ENCODE data around the gene TMEM128.
"Not testable (repeated sequence)": the region's sequence is repeated elsewhere in the genome, so short reads cannot be mapped to it uniquely, and the experiment has no call there.

The TMEM128 gene

GRCh38 chr4:4249866-4250265, 1.8 kb upstream of the TMEM128 start:
- Histone ChIP-seq H3K4me1 (ENCODE audit: control insufficient read depth in 2 of 2, insufficient read depth in 1 of 2, low read depth in 1 of 2, low read length in 2 of 2) (peaks cover 5 to 8% of the 10 kb centered on the region in 2 donors), H3K18ac (ENCODE audit: low read length) (no peak overlapping the region), H3K4me3 (ENCODE audit: low read length in 2 of 2) (no peak overlapping the region), H4K8ac (ENCODE audit: low read depth, low read length) (no peak overlapping the region), H3K9me3 (replicated peaks in 1 of 2; ENCODE audit: control insufficient read depth in 2 of 2, insufficient read depth in 1 of 2, low read depth in 1 of 2, low read length in 2 of 2) (no peaks in the 10 kb centered on the region), H2BK5ac (ENCODE audit: low read length) (no peak overlapping the region), H2BK15ac (ENCODE audit: low read length) (no peak overlapping the region), H3K4ac (ENCODE audit: low read length) (no peak overlapping the region), H2BK12ac (ENCODE audit: low read length) (no peak overlapping the region), H3K27ac (replicated peaks; ENCODE audit: low read length) (no peak overlapping the region), H3K4me2 (ENCODE audit: insufficient read depth, low read length, poor library complexity, severe bottlenecking) (no peak overlapping the region), H3K79me1 (ENCODE audit: low read depth, low read length) (peaks cover 3% of the 10 kb centered on the region), H4K91ac (ENCODE audit: low read depth, low read length, poor library complexity) (no peak overlapping the region), H3K36me3 (replicated peaks in 1 of 2; ENCODE audit: control insufficient read depth in 2 of 2, insufficient read depth in 2 of 2, low read length in 2 of 2) (peaks cover 5 to 16% of the 10 kb centered on the region in 2 donors), H3K14ac (ENCODE audit: low read length) (no peak overlapping the region), H3K9ac (ENCODE audit: low read depth, low read length, poor library complexity) (no peak overlapping the region), H2AK5ac (ENCODE audit: low read depth, low read length) (no peak overlapping the region), H3K27me3 (ENCODE audit: control insufficient read depth in 3 of 3, insufficient read depth in 3 of 3, low read depth in 1 of 3, low read length in 3 of 3) (peaks cover 0 to 5% (median 0%) of the 10 kb centered on the region in 3 experiments), H2BK120ac (ENCODE audit: low read depth, low read length) (no peak overlapping the region), H3K23ac (ENCODE audit: low read depth, low read length, poor library complexity) (no peak overlapping the region), H2AFZ (ENCODE audit: low read length) (peak overlapping the region; percentile 61)
- no peak for DNase-seq (ENCODE audit: low spot score)
- WGBS, 2 donors (ENCODE audit: extremely low coverage in 2 of 2, insufficient read length in 2 of 2, insufficient replicate concordance in 1 of 2), result no CpG with 5 or more reads among the region's 8 CpGs

GRCh38 chr4:4249342-4249741, 1.3 kb upstream of the TMEM128 start:
- not testable (repeated sequence) for H2BK12ac ChIP-seq (ENCODE audit: low read length); H2BK15ac ChIP-seq (ENCODE audit: low read length); H3K79me1 ChIP-seq (ENCODE audit: low read depth, low read length); H3K4ac ChIP-seq (ENCODE audit: low read length); H3K27me3 ChIP-seq (ENCODE audit: control insufficient read depth in 3 of 3, insufficient read depth in 3 of 3, low read depth in 1 of 3, low read length in 3 of 3); DNase-seq (ENCODE audit: low spot score); H2BK5ac ChIP-seq (ENCODE audit: low read length); H3K4me2 ChIP-seq (ENCODE audit: insufficient read depth, low read length, poor library complexity, severe bottlenecking); H3K23ac ChIP-seq (ENCODE audit: low read depth, low read length, poor library complexity); H2AK5ac ChIP-seq (ENCODE audit: low read depth, low read length); H4K91ac ChIP-seq (ENCODE audit: low read depth, low read length, poor library complexity); H2BK120ac ChIP-seq (ENCODE audit: low read depth, low read length); H3K4me3 ChIP-seq (ENCODE audit: low read length in 2 of 2); H3K18ac ChIP-seq (ENCODE audit: low read length); H4K8ac ChIP-seq (ENCODE audit: low read depth, low read length); H3K4me1 ChIP-seq (ENCODE audit: control insufficient read depth in 2 of 2, insufficient read depth in 1 of 2, low read depth in 1 of 2, low read length in 2 of 2); H3K27ac ChIP-seq (replicated peaks; ENCODE audit: low read length); H3K9ac ChIP-seq (ENCODE audit: low read depth, low read length, poor library complexity); H3K9me3 ChIP-seq (replicated peaks in 1 of 2; ENCODE audit: control insufficient read depth in 2 of 2, insufficient read depth in 1 of 2, low read depth in 1 of 2, low read length in 2 of 2); H3K14ac ChIP-seq (ENCODE audit: low read length)
- WGBS, 2 donors (ENCODE audit: extremely low coverage in 2 of 2, insufficient read length in 2 of 2, insufficient replicate concordance in 1 of 2), result no CpG with 5 or more reads among the region's 15 CpGs
- Histone ChIP-seq H3K36me3 (replicated peaks in 1 of 2; ENCODE audit: control insufficient read depth in 2 of 2, insufficient read depth in 2 of 2, low read length in 2 of 2) (peaks cover 10 to 21% of the 10 kb centered on the region in 2 donors), H2AFZ (ENCODE audit: low read length) (peak overlapping the region; percentile 95)

- Histone ChIP-seq H2AFZ (ENCODE audit: low read length) (peak overlapping the region; percentile 95), H3K14ac (ENCODE audit: low read length) (no peak overlapping the region), H3K4ac (ENCODE audit: low read length) (no peak overlapping the region), H2BK120ac (ENCODE audit: low read depth, low read length) (no peak overlapping the region), H3K18ac (ENCODE audit: low read length) (no peak overlapping the region), H3K4me1 (ENCODE audit: control insufficient read depth in 2 of 2, insufficient read depth in 1 of 2, low read depth in 1 of 2, low read length in 2 of 2) (peaks cover 5 to 8% of the 10 kb centered on the region in 2 donors), H3K27me3 (ENCODE audit: control insufficient read depth in 3 of 3, insufficient read depth in 3 of 3, low read depth in 1 of 3, low read length in 3 of 3) (peaks cover 0 to 4% (median 0%) of the 10 kb centered on the region in 3 experiments), H2BK12ac (ENCODE audit: low read length) (no peak overlapping the region), H2BK5ac (ENCODE audit: low read length) (no peak overlapping the region), H3K4me3 (ENCODE audit: low read length in 2 of 2) (peak overlapping the region; percentile 71 to 95), H3K9ac (ENCODE audit: low read depth, low read length, poor library complexity) (no peak overlapping the region), H2AK5ac (ENCODE audit: low read depth, low read length) (no peak overlapping the region), H3K79me1 (ENCODE audit: low read depth, low read length) (peaks cover 3% of the 10 kb centered on the region), H4K91ac (ENCODE audit: low read depth, low read length, poor library complexity) (no peak overlapping the region), H3K9me3 (replicated peaks in 1 of 2; ENCODE audit: control insufficient read depth in 2 of 2, insufficient read depth in 1 of 2, low read depth in 1 of 2, low read length in 2 of 2) (no peaks in the 10 kb centered on the region), H3K23ac (ENCODE audit: low read depth, low read length, poor library complexity) (no peak overlapping the region), H2BK15ac (ENCODE audit: low read length) (no peak overlapping the region), H3K4me2 (ENCODE audit: insufficient read depth, low read length, poor library complexity, severe bottlenecking) (peak overlapping the region; percentile 75), H4K8ac (ENCODE audit: low read depth, low read length) (no peak overlapping the region), H3K27ac (replicated peaks; ENCODE audit: low read length) (peak overlapping the region; percentile 85), H3K36me3 (replicated peaks in 1 of 2; ENCODE audit: control insufficient read depth in 2 of 2, insufficient read depth in 2 of 2, low read length in 2 of 2) (peaks cover 10 to 26% of the 10 kb centered on the region in 2 donors)
- WGBS, 2 donors (ENCODE audit: extremely low coverage in 2 of 2, insufficient read length in 2 of 2, insufficient replicate concordance in 1 of 2), result no CpG with 5 or more reads among the region's 10 CpGs
- no peak for DNase-seq (ENCODE audit: low spot score)
These were observed 821 bp upstream of the TMEM128 start for GRCh38 chr4:4248885-4249203.

DNA sequence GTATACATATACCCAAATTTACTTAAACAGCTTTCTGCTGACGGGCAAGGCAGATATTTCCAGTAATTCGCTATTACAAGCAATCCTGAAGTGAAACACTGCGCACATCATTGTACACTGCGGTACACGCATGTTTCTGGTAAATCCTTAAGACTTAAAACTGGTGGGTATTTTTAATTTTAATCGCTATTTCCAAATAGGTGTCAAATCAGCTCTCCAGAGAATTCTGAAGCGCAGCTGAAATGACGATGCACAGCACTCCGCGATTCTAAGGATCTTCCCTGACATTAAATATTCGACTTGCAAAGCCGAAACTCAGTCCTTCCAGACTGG, 361 bp downstream of the TMEM128 start:
- H4K8ac ChIP-seq (ENCODE audit: low read depth, low read length), result no peak overlapping the region
- H4K91ac ChIP-seq (ENCODE audit: low read depth, low read length, poor library complexity), result no peak overlapping the region
- H2BK5ac ChIP-seq (ENCODE audit: low read length), result no peak overlapping the region
- no peak overlapping the region for H3K4ac ChIP-seq (ENCODE audit: low read length)
- H3K9ac ChIP-seq (ENCODE audit: low read depth, low read length, poor library complexity), result peak overlapping the region; percentile 91
- H3K4me3 ChIP-seq (ENCODE audit: low read length in 2 of 2), result peak overlapping the region; percentile 71 to 95
- H3K36me3 ChIP-seq (replicated peaks in 1 of 2; ENCODE audit: control insufficient read depth in 2 of 2, insufficient read depth in 2 of 2, low read length in 2 of 2), result peaks cover 10 to 36% of the 10 kb centered on the region in 2 donors
- WGBS, 2 donors (ENCODE audit: extremely low coverage in 2 of 2, insufficient read length in 2 of 2, insufficient replicate concordance in 1 of 2), result no CpG with 5 or more reads among the region's 12 CpGs
- no peaks in the 10 kb centered on the region for H3K9me3 ChIP-seq (replicated peaks in 1 of 2; ENCODE audit: control insufficient read depth in 2 of 2, insufficient read depth in 1 of 2, low read depth in 1 of 2, low read length in 2 of 2)
- peak overlapping the region; percentile 85 for H3K27ac ChIP-seq (replicated peaks; ENCODE audit: low read length)
- H3K23ac ChIP-seq (ENCODE audit: low read depth, low read length, poor library complexity), result peak overlapping the region; percentile 29
- peak overlapping the region; percentile 75 for H3K4me2 ChIP-seq (ENCODE audit: insufficient read depth, low read length, poor library complexity, severe bottlenecking)
- H3K79me1 ChIP-seq (ENCODE audit: low read depth, low read length), result peaks cover 3% of the 10 kb centered on the region
- no peak overlapping the region for H3K14ac ChIP-seq (ENCODE audit: low read length)
- peaks cover 5 to 8% of the 10 kb centered on the region in 2 donors for H3K4me1 ChIP-seq (ENCODE audit: control insufficient read depth in 2 of 2, insufficient read depth in 1 of 2, low read depth in 1 of 2, low read length in 2 of 2)
- peak overlapping the region; percentile 96 for H3K18ac ChIP-seq (ENCODE audit: low read length)
- H2AFZ ChIP-seq (ENCODE audit: low read length), result peak overlapping the region; percentile 95
- no peak overlapping the region for H2BK120ac ChIP-seq (ENCODE audit: low read depth, low read length)
- H2AK5ac ChIP-seq (ENCODE audit: low read depth, low read length), result peak overlapping the region; percentile 47
- H3K27me3 ChIP-seq (ENCODE audit: control insufficient read depth in 3 of 3, insufficient read depth in 3 of 3, low read depth in 1 of 3, low read length in 3 of 3), result no peaks in the 10 kb centered on the region
- no peak overlapping the region for H2BK12ac ChIP-seq (ENCODE audit: low read length)
- DNase-seq (ENCODE audit: low spot score), result no peak
- H2BK15ac ChIP-seq (ENCODE audit: low read length), result no peak overlapping the region

Measured in neuronal stem cell (in vitro differentiated cells).